ENCODE measurements around the gene GABRP. TPM values are rescaled to one million over a fixed set of nuclear protein-coding genes. Genes with fewer than 3 reads are reported as not detected.
"Not testable (repeated sequence)": the region's sequence is repeated elsewhere in the genome, so short reads cannot be mapped to it uniquely, and the experiment has no call there.

GABRP gene
- total RNA-seq, 1 experiment from 2014 or later: 0.40 TPM

GRCh38 chr5:170755679-170756456, 27.7 kb upstream of the GABRP start:
- DNase-seq (ENCODE audit: low read depth): peak; percentile 34

- DNase-seq (ENCODE audit: low read depth): no peak
These were observed 26.8 kb upstream of the GABRP start for GRCh38 chr5:170756691-170757090.

DNA sequence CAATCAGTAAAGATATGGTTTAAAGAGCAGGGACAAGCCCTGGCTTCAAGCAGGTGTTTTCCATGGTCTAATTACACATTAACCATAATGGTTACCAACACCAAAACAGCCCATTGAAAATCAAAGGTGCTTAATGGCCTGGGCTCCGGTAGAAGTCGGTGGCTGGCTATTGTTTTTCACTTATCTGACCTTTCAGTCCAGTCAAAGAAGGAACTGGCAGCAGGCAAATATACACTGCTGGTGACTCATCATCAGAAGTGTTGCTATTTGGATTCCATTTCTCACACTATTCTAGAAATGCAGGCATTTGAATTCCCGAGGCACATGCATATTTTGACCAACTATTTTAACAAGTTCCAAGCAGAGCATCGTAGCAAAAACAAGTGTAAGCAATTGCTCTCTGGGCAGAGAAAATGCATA, 26.3 kb upstream of the GABRP start:
- DNase-seq (ENCODE audit: low read depth): no peak

- DNase-seq (ENCODE audit: low read depth): no peak
These were observed 25.9 kb upstream of the GABRP start for GRCh38 chr5:170757669-170758068.

- DNase-seq (ENCODE audit: low read depth): no peak
These were observed 25.0 kb upstream of the GABRP start for GRCh38 chr5:170758481-170758880.

DNA sequence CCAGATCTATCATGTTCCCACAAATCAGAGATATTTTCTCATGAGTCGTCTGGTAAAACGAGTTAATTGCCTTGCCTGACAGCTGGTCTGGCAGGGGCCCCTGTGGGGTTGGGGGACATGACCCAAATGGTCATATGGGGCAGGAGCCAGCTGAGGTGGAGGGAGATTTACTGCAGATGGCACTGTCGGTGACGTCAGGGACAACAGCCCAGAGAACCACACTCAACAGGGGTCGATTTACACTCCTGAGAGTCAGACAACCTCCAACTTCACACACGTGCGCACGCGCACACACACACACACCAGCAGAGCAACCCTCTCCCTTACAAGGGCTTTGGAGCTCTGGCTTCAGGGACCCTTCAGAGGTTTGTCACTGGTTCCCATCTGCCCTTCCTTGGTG, 23.4 kb upstream of the GABRP start:
- DNase-seq (ENCODE audit: low read depth): no peak

- no peak for DNase-seq (ENCODE audit: low read depth)
These were observed 22.3 kb upstream of the GABRP start for GRCh38 chr5:170761048-170761707.

DNA sequence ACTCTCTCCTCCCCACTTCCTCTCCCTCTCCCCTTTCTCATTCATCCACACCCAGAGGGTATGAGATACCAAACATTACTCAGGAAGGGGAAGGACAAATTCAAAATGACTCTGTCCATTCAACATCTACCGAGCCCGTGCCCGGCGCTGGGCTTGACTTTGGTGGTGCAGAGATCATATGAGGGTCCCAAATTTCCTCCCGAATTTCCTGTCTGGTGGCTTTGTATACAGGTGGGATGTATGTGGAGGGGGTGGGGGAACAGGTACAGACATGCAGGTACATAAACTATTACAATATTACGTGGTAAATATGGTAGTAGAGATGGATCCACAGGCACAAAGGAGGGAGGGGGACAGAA, 21.8 kb upstream of the GABRP start:
- no peak for DNase-seq (ENCODE audit: low read depth)

GRCh38 chr5:170762298-170762697, 21.2 kb upstream of the GABRP start:
- DNase-seq (ENCODE audit: low read depth): not testable (repeated sequence)

DNA sequence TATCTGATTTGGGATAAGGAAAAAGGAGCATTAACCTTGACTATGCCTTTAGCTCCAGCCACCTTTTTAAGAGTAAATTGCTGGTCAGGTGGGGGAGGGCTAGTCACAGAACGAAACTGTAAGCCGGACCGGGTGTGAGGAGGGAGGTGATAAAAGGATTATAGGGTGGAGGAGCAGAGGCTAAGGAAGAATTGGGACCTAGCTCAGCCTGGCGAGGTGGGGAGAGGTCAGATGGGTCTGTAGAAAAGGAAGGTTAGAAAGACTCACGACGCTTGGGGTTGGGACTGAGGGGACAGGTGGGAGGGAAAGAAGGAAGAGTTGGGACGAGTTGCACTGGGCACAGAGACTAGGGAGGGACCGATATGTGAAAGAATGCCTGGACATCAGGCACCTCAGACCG, 17.7 kb upstream of the GABRP start:
- DNase-seq (ENCODE audit: low read depth): not testable (repeated sequence)

DNA sequence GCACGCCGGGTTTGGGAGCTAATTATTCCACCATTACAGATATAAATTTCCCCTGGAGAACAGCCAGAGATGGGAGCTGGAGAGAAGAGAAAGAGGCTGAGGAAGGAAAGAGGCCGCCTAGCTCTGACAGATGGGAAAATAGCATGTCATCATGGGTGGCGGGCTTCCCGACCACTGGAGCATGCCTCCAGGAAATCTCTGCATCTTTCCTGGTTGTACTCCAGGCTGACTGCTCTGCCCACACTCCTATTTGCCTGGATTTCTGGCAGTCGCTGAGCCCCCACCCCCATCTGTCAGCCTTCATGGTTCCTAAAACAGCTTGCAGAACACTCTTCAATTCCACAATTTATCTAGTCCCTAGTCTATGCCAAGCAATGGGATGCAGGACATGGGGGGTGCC, 14.3 kb upstream of the GABRP start:
- no peak for DNase-seq (ENCODE audit: low read depth)

DNA sequence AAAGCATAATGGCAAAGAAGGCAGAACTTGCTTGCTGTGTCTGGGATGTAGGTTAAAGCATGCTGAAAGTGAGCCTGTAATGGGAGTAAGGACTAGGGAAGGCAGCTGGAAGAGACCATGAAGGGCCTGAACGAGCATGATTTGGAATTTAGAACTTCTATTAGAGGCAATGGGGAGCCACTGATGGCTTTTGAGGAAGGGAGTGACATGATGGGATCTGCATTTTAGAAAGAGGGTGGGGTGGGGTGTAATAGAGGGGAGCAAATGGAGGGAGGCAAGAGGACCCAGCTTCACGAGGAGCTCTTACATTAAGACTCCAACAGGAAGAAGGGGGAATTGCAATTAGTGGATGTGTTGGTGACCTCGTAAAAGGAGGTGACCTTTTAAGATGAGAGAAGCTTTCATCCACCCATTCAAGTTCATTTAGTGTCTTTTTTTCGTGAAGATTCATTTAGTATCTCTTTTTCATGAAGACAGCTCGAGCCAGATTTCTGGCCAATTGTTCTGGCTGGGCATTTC, 13.6 kb upstream of the GABRP start:
- DNase-seq (ENCODE audit: low read depth): no peak

DNA sequence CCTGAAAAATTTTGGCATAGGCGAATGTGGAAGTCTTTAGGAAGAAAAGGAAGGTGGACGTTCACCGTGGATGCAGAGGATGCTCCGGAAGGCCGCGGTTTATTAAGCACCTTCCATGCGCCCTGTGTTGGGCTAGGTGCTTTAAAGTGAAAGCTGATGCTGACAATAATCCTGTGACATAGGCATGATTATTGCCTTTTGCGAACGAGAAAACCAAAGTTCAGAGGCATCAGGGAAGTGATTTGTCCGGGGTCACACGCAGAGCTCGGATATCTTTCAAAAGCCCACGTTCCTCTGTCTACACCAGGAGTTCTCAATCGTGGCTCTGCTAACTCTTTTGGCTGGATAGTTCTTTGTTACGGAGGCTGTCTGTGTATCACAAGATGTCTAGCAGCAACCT, 12.0 kb upstream of the GABRP start:
- no peak for DNase-seq (ENCODE audit: low read depth)

DNA sequence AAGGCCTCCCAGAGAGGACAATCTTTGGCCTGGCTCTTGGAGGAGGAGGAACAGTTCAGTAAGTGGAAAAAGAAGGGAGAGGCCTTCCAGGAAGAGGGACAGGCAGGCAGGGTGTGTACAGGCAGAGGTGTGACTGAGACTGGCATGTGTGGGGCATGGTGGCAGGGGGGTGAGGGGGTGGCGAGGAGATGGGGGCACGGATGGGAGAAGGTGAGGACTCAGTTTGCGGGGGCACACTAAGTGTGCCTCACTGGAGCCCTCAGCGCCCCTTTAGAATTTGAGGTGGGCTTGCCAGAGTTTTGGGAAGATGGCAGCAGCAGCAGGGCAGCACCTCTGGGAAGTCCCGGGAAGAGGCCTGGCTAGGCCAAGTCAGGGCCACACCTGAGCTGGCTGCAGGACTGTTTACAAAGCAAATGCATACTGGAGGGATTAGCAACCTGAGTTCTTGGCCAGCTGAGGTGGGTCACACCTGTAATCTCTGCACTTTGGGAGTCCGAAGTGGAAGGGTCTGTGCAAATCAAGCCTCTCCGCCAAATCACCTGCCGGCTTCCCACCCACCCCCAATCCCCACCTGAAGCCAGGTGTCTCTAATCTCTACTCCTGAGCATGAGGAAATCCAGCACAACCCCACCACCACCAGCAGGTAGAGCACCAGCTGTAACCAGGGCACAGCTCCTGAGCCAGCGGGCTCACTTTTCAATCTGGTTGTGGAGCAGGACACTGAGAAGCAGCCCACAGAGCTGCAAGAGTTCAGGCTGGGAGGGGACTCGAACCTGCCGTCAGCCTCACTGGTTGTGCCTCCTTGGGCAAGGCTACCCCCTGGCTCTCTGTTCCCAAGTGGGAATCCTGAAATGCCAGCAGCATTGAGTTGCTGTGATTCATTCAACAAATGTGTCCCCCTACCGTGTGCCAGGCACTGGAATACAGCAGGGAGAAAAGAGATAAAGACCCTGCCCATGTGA, 10.2 kb upstream of the GABRP start:
- no peak for DNase-seq (ENCODE audit: low read depth)

DNA sequence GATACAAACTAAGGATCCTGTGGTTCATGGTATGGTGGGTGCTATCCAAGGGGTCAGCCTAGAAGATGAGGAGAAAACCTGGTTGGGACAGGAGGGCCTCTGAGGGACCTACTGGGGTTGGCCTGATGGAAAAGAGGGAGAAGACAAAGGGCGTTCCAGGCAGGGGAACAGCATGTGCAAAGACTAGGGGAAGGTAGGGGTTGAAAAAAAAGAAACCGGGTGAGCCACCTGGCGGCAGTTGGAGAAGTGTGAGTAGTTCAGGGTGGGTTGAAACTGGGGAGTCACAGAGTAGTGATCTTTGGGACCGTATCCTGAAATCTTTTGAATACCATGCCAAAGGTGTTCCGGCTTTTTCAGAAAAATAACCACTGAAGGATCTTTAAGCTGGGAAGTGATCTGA, 8.7 kb upstream of the GABRP start:
- DNase-seq (ENCODE audit: low read depth): no peak

GRCh38 chr5:170781946-170782345, 1.6 kb upstream of the GABRP start:
- DNase-seq (ENCODE audit: low read depth): no peak

- DNase-seq (ENCODE audit: low read depth): peak; percentile 54
These were observed 1.1 kb upstream of the GABRP start for GRCh38 chr5:170782438-170782837.

DNA sequence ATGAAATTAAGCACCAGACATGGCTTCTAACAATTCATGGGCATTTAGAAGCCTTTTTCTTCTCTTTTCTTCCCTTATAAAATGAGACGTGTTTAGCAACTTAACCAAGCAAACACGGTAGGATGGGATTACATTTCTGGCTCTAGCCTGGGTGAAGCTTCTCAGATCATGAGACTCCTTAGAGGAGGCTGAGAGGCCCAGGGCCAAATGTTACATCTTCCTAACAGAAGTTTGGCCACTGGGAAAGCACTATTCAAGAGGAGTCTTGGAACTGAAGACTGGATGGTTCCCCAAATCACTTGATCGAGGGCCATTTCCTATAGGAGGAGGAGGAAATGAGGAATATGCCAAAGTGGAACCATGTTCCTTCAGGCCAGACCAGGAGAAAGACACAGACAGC, 1.9 kb downstream of the GABRP start:
- no peak for DNase-seq (ENCODE audit: low read depth)

DNA sequence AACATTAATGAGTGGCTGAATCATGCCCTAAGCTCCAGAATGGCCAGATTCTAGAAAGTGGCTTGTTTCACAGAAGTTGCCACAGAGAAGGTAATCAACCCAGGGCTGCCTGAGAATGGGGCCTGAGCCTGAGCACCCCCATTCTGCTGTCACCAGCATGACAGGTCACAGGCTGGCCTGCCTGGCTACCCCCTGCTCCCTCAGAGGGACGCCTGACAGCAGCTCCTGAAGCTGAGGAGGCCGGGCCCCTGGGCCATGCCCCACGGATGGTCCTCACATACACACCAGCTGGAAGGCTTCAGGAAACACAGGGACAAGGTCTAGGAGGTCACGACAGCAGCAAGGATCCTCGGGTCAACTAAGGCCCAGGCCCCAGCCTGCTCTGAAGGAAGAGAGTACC, 3.7 kb downstream of the GABRP start:
- no peak for DNase-seq (ENCODE audit: low read depth)

DNA sequence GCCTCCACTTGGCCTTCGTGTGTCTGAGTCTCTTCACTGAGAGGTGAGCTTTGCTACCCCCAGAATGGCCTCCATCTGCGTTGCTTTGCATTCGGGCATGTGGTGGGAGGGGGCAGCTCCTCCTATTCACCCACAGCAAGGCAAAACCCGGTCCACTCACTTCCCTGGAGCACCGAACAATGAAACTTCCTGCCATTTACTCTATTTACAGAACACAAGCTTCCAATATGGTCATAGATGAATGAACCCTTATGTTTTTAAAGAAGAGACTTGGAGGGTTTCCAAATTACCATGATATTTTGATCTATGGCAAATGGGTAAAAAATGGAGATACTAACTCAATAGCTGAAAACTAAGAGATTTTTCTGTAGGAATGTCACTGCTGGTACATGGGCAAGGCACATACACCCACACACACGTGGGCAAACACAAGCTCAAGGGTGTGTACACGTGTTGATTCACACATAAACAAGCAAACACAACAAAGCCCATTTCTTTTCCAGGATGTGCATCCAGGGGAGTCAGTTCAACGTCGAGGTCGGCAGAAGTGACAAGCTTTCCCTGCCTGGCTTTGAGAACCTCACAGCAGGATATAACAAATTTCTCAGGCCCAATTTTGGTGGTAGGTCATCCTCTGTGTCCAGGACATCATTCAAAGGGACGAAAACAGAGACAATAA, 5.2 kb downstream of the GABRP start:
- no peak for DNase-seq (ENCODE audit: low read depth)

GRCh38 chr5:170791325-170791954, 7.9 kb downstream of the GABRP start:
- peak; percentile 67 for DNase-seq (ENCODE audit: low read depth)
